Raji (cell line): Measurements from ENCODE around the gene MOB4.

ENCODE experiments used
- POLR2A ChIP-seq: IDR thresholded peaks from 2 replicates; pipeline ENCODE4 v1.6.1; 2011; ENCODE audit warnings: low read depth, low read length, control low read depth; ENCODE audit not compliant: insufficient read depth

The MOB4 gene

DNA sequence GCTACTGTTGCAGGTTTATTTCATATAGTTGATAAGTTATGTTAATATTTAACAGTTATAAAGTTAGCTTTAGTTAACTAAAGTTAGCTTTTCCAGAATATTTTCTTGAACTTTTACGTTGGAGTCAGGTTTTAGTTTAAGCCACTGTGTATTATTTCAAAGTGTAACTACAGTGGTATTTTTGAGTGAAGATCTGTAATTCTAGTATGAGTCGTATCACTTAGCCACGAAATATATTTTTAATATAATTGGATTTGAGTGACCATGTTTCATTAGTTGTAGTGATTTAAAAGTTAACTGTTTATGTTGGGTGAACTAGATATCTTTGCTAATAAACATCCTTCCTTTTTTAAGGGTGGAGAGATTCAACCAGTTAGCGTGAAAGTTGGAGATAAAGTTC, 13.2 kb upstream of the MOB4 start:
- TF ChIP-seq POLR2A: no peak

GRCh38 chr2:197504000-197504399, 11.9 kb upstream of the MOB4 start:
- TF ChIP-seq POLR2A: no peak

DNA sequence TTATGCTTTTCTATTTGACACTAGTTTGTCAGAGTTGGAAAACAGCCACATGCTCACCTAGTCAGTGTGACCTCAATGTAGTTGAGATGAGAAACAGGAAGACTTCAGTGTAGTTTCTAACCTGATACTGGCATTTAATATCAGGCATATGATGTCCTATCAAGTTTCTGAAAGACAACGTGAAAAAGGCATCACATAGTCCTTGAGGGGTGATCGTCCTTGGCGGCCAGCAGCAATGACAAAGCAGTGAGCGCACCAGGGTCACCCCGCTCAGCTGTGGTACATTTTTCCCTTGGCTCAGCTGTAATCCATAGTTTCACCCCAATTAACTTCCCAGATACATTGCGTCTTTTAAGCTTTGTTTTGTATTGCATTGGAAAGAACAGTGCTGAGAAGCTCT, 11.4 kb upstream of the MOB4 start:
- TF ChIP-seq POLR2A: no peak

GRCh38 chr2:197506658-197507057, 9.2 kb upstream of the MOB4 start:
- no peak for TF ChIP-seq POLR2A

- no peak for TF ChIP-seq POLR2A
These were observed 2.0 kb upstream of the MOB4 start for GRCh38 chr2:197513915-197514314.

DNA sequence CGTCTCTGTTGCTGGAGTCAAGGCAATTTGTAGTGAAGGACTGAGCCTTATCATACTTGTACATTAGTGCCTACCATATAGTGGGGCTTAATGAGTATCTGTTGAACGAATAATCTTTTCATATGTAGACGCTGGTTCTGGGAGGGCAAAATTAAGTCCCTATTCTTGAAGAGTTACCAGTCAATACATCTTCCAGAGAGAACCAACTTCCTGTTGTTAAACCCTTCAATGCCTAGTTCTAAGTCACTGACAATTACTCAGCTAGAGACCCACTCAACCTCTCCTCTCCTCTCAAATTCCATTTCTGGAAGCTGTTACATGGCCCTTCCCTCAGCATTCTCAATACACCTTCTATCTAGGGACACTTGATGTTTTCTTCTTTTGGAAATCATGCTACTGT, 1.1 kb upstream of the MOB4 start:
- TF ChIP-seq POLR2A: no peak

DNA sequence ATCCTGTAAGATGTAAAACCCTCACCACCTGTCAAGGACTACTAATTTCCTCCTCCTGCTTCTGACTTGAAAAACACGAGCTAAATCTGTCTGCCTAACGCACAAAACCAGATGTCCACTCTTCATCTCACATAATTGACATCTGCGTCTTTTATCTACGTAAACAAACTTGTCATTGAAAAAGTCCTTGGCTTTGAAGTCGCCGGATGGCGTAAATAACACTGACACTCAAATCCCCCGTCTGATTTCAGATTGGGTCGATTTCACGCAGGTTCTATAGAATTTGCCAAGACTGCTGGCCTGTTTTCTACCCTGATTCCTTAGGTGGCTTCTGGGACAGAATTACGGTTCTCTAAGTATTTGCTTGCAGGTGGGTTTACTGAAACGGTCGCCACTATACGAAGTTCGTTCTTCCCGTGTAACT, 539 bp upstream of the MOB4 start:
- TF ChIP-seq POLR2A: no peak

DNA sequence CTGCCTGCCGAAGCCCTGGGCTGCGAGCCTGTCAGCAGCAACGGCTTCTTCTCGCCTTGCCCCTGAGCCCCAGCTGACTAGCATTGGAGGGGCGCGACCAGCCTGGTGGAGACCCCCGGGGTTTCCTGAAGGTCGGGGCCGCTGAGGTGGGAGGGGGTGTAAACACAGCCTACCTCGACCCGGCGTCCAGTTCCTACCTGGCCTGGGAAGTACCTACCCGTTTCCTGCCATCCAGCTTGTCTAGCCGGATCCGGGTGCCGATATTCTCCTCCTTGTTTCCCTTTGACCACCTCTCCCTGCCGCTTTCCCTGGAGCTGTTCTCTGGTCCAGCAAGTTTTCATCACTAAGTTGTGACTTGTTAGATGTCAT, 511 bp downstream of the MOB4 start:
- TF ChIP-seq POLR2A: no peak

DNA sequence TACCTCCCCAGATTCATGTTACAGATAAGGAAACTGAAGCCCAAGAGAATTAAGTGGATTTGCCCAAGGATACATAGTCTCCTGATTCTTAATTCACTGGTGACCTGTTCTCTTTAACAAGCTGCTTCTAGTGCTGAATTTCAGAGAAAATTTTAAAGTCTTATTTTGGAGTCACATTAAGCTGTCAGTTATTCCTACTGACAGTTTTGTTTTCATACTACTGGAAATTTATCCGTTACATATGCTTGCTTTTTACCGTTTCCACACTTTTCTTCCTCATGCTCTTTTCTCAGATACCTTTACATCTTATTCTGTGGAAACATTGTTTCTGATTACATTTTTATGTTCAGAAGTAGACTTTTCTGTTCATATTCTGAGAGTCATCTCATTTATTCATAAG, 1.3 kb downstream of the MOB4 start:
- no peak for TF ChIP-seq POLR2A

DNA sequence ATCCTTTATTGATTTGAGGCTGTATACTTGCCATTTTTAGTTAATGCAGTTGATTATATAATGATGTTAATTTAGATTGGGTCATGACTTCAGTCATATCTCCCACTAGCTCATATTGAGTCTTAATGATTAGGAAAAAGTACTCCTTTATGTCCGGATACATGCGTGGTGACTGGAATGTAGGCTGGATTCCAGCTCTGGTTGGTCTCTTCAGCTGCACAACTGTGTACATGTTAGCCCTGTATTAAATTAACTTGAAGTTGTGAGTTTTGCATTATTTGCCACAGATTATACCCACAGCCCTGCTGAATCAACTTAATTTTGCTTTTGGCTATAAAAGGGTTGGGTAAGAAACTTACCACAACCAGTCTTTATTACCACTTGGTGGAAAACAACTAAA, 22.5 kb downstream of the MOB4 start:
- TF ChIP-seq POLR2A: no peak

DNA sequence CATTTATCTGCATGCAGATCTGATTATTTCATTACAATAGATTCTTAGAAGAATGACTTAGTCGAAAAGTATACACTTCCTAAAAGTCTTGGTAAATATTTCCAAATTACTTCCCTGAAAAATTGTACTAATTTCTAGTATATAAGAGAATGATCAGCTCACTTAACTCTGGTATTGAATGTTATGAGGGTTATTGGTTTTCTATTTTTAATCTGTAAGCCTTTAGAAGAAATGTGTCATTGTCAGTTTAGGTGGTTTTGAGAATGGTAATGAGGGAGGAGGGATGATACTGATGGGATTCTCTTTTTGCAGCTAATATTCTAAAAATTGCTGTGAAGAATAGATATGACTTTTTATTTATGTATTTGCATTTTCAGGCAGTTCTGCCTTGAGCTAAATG, 23.9 kb downstream of the MOB4 start:
- no peak for TF ChIP-seq POLR2A

DNA sequence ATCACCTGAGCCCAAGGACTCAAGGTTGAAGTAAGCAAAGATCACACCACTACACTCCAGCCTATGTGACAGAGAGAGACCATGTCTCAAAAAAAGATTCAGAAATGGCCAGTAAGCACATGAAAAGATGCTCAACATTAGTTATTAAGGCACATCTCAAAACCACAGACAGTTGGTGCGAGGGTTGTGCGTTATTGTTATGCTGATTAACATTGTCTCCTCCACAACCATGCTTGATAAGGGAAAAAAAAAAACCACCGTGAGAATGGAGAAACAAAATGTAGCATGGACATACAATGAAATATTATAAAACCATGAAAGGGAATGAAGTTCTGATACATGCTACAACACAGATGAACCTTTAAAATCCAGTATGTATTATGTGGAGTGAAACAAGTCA, 27.3 kb downstream of the MOB4 start:
- TF ChIP-seq POLR2A: no peak

DNA sequence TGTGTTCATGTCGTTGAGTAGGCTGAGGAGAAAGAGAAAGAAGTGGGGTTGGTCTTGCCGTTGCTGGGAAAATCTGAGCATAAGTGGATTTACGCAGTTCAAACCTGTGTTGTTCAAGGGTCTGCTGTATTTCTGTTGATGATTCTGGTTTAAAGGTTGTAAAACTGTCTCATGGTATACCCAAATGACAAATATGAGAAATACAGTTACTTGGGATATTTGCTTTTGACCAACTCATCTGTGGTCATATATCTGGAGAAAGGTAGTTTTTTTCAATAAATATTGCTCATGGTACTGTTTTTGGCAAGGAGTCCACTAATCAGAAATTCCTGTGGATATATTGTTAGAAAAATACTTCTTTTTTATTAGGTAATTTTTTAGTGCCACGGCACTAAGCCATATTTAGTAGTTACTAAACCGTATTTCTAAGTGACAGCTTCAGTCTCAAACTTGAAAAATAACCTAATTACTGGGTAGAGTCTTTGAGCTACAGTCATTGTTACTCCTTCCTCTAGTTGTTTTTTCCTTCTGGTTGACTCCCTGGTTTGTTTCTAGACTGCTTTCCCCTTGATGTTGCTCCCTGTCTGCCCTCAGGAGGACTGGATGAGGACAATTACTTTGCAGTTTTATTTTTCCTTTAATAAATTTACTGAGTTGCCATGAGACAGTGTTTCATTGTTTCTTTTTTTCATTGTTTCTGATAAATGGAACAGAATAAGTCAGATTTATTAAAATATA, 31.5 kb downstream of the MOB4 start:
- TF ChIP-seq POLR2A: no peak

DNA sequence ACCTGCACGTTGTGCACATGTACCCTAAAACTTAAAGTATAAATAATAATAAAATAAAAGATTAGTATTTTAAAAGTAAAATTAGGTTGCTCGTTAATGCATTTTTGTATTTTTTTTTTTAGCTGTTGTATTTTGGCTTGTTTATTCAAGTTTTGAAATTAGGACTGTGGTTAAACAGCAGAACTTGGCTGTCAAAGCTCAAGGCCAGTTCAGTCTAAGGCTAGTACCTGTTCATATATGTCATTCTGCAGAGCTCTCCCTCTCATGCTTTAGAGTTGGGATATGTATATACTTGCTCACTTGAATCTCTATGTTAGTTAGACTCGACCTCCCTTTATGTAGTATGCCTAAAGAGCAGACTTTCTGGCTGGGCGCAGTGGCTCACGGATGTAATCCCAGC, 32.7 kb downstream of the MOB4 start:
- TF ChIP-seq POLR2A: no peak

- no peak for TF ChIP-seq POLR2A
These were observed 39.6 kb downstream of the MOB4 start for GRCh38 chr2:197555467-197555866.

- no peak for TF ChIP-seq POLR2A
These were observed 40.6 kb downstream of the MOB4 start for GRCh38 chr2:197556456-197556855.

- TF ChIP-seq POLR2A: no peak
These were observed 42.5 kb downstream of the MOB4 start for GRCh38 chr2:197558393-197558792.
